Stimulated activated CD4-positive, alpha-beta T cell treated with anti-CD3 and anti-CD28 coated beads, TNF-alpha, amount 100 ng/mL, for 4 hours (primary cell): ENCODE results near the gene UBASH3B.
"Not testable (repeated sequence)": the region's sequence is repeated elsewhere in the genome, so short reads cannot be mapped to it uniquely, and the experiment has no call there.

Source experiments
- DNase-seq, 3 experiments: peaks; one replicate each; pipeline ENCODE4 v3.0.0-alpha.2; 2020; ENCODE audit warnings: low read depth in 3 of 3

The UBASH3B gene

DNA sequence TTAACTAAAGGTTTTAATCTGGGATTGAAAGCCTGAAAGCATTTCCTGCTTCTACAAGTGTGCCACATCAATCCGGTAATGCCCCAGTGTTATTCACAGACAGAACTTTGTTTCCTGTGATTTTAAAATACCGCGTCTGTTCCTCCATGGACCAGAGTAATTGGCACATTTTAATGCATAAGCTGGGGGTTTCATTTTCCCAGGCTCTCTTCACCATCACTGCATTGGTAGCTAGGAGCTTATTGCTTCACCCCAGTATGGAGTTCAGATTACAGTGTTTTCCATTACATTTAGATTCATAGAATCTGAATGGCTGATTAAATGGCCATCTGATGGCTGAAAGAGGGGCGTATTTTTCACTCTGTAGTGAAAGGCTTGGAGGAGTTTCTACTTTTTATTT lies 157.1 kb downstream of the UBASH3B start:
- DNase-seq = no peak

GRCh38 chr11:122813176-122813893 lies 157.8 kb downstream of the UBASH3B start:
- DNase-seq = no peak

GRCh38 chr11:122813894-122814270 lies 158.4 kb downstream of the UBASH3B start:
- no peak for DNase-seq

GRCh38 chr11:122814401-122814800 lies 158.9 kb downstream of the UBASH3B start:
- no peak for DNase-seq

DNA sequence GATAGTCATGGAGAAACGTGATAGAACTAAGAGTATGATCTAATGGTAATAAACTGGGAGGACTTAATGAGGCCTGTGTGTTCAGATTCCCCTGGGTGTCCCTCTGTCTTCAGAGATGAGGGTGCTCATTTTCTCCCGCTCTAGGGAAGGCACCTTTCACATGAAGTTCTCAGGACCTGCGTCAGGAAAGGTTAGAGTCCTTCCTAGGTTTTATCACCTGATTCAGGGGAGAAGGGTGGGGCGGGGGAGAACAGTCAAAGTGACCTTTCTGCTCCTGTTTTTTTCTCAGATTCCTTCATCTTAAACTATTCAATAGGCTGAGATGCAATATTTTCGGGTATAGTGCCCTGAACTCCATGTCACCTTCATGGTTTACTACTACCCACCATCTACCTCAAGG lies 160.4 kb downstream of the UBASH3B start:
- no peak for DNase-seq

DNA sequence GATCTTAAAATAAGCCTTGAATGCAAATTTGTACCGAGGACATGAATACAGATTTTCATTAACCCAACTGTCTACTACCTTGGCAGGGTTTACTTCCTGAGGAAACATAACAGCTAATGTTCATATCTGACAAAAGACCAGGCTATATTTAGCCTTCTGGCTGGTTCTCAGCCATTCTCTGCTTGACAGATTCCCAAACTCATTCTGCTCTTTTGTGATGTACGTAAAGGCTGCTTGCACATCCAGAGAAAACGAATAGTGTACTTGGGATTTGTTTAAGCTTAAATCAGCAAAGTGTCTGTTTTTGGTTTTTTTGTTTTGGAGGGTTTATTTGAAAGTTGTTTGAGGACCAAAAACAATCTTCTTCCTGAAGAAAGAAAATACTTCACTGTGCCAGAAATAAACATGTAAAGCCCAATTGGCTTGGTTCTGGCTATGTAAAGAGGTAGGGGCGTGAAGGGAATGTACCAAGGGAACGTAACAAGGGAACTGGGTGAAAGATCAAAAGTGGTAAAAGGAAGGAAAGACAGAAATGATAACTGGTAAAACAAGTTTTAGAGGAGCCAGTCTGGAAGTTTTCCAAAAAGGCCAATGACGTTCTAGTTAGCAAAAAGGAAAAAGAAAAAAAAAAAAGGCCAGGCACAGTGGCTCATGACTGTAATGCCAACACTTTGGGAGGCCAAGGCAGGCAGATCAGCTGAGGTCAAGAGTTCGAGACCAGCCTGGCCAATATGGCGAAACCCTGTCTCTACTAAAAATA lies 161.4 kb downstream of the UBASH3B start:
- DNase-seq = no peak

DNA sequence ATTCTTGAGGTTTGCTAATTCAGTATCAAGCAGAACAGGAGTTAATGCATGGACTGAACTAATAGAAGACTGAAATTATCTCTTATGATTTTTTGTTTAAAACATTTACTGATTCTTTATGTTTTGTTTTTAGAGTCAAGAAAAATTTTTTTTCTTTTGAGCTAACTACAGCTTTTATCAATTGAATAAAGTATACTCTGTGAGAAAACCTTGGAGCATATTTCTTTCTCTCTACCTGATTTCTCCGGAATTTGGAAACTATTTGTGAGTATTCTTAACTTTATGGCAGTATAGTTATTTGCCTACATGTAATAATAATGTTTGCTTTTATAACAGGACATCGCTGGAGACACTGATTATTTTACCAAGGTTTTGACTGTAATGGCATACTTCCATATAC lies 164.6 kb downstream of the UBASH3B start:
- DNase-seq = no peak

GRCh38 chr11:122821169-122821568 lies 165.6 kb downstream of the UBASH3B start:
- DNase-seq = no peak

- DNase-seq = no peak
These were observed 166.7 kb downstream of the UBASH3B start for GRCh38 chr11:122822241-122822640.

- no peak for DNase-seq
These were observed 168.0 kb downstream of the UBASH3B start for GRCh38 chr11:122823564-122823963.

DNA sequence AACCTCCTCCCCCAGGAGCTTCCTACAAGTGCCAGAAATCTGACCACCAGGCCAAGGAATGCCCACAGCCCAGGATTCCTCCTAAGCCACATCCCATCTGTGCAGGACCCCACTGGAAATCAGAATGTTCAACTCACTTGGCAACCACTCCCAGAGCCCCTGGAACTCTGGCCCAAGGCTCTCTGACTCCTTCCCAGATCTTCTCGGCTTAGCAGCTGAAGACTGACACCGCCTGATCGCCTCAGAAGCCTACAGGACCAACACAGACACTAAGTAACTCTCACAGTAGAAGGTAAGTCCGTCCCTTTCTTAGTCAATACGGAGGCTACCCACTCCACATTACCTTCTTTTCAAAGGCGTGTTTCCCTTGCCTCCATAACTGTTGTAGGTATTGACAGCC lies 173.8 kb downstream of the UBASH3B start:
- DNase-seq = not testable (repeated sequence)

- not testable (repeated sequence) for DNase-seq
These were observed 176.8 kb downstream of the UBASH3B start for GRCh38 chr11:122832297-122832696.

GRCh38 chr11:122832721-122833470 lies 177.4 kb downstream of the UBASH3B start:
- no peak for DNase-seq

DNA sequence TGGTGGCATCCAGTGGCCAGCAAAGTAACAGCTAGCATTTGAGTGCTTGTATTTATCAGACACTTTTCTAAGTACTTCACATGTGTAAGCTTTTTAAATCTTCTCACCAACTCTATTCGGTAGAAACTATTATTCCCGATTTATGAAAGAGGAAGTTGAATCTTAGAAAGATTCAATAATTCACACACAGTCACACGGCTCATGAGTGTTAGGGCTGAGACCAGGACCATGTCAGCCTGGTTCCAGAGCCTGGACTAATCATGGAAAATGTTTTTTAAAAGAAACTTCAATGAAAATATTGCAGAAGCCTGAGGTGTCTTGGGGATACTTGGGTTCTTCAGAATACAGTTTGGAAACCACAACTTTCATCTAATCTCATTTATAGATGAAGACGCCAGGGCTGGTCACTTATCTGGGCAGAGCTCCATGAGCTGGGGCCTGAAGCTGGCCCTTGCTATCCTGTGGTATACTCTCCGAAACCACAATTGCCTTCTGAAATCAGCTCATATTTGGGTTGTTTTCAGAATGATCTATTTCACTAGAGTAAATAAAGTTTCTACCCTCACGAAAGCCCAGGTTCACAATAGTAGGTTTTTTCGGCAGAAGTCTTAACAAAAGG lies 178.4 kb downstream of the UBASH3B start:
- DNase-seq = no peak

- DNase-seq = no peak
These were observed 181.4 kb downstream of the UBASH3B start for GRCh38 chr11:122836916-122837315.

DNA sequence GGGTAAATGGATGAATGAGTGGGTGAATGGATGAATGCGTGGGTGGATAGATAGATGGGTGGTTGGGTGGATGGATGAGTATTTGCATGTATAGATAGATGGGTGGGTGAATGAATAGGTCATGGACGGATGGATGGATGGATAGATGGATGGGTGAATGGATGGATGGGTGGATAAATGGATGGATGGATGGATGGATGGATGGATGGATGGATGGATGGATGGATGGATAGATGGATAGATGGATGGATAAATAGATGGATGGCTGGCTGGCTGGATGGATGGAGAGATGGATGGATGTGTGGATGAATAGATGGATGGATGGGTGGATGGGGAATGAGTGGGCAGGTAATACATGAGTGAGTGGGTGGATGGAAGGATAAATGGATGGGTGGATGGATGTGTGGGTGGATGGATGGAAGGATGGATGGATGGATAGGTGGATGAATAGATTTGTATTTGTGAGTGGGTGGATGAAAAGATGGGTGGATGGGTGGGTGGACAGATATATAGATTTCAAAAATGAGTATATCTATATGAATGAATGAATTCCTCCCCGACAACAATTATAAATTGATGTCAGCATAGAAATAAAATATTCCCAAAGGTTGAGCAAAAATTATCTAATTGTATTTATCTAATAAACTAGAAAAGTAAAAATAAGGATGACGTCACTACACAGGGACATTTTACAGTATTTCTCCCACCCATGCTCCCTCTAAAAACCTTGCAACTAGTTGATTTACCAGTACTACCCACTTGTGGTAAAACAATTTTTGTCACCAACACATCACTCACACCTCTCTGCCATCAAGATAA lies 182.2 kb downstream of the UBASH3B start:
- no peak for DNase-seq

DNA sequence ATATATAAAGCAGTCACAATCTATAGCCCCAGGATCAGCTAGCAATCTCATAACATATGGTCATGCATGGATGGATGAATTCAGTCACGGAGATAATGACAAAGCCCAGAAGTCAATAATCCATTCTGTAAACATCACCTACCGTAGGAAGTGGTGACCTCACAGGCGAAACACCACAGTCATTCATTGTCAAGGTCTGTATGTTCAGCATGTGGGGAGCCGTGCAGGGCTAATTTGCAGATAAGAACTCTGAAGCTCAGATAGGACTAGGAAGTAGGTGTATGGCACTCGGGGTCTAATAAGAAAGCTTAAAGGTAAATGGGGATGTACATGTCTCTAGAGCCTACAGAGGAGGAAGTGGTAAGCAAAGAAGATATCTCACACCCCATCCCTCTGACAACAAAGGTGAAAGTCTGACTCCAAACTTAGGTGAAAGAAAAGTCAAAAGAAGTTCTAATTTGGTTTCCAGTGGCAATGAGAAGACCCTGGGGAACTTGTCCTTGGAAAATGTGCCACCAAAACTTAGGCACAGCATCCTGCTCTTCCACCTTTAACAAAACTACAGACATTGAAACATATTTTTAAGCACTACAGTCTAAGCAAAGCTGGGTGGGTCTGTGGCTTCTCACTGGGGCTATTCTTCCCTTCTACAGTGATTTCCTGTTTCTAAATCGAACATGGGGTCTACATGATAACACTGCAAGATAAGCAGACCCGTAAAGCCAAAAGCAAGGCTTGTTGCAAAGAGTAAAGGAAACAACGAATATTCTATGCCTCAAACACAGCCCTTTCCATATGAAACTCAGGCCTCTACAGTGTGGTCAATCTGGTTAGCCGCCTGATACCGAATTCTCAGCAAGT lies 188.0 kb downstream of the UBASH3B start:
- no peak for DNase-seq

GRCh38 chr11:122847466-122847865 lies 191.9 kb downstream of the UBASH3B start:
- no peak for DNase-seq

DNA sequence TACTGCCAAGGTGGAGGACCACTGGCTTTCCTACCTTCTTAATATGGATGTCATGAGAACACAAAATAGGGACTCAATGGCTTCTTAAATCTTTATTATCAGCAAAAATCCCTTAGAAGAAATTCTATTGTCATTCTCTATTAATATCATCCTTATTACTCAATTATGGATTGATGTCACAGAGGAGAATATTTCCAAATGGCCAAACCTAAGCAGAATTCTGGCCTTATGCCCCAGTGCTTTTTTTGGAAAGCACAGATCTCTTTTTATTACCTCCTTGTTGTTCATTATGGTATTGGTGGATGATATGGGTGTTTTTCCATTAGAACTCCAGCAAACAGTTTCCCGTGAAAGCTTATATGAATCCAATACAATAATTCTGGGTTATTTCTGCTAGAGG lies 192.7 kb downstream of the UBASH3B start:
- DNase-seq = no peak

GRCh38 chr11:122850076-122850631 lies 194.6 kb downstream of the UBASH3B start:
- no peak for DNase-seq
